GM18868 (cell line): ENCODE results near the gene CDK16.
A peak's percentile ranks its signal among the peaks of the same experiment; 100 is the strongest.

ENCODE experiments used
- ATAC-seq: cut with Tn5 transposase; IDR thresholded peaks from one replicate; pipeline ENCODE4 v1.9.1; 2021; ENCODE audit warnings: mild to moderate bottlenecking, moderate library complexity; ENCODE audit not compliant: unreplicated experiment

Gene CDK16

GRCh38 chrX:47218280-47218919 is at the start of gene CDK16:
CDK16 (plus strand) TSS chrX:47218681; CDS start chrX:47223558, 4,877 bp downstream.
- peak; percentile 40 for ATAC-seq

GRCh38 chrX:47169273-47169672 is 49.2 kb upstream of the CDK16 start:
- ATAC-seq, result no peak

- ATAC-seq, result no peak
These were observed 48.6 kb upstream of the CDK16 start for GRCh38 chrX:47169726-47170515.

- ATAC-seq, result no peak
These were observed 47.4 kb upstream of the CDK16 start for GRCh38 chrX:47170861-47171692.

GRCh38 chrX:47171996-47172395 is 46.5 kb upstream of the CDK16 start:
- no peak for ATAC-seq

- no peak for ATAC-seq
These were observed 45.9 kb upstream of the CDK16 start for GRCh38 chrX:47172549-47172948.

- no peak for ATAC-seq
These were observed 45.3 kb upstream of the CDK16 start for GRCh38 chrX:47172971-47173792.

GRCh38 chrX:47174376-47174775 is 44.1 kb upstream of the CDK16 start:
- ATAC-seq, result no peak

GRCh38 chrX:47174846-47175587 is 43.5 kb upstream of the CDK16 start:
- no peak for ATAC-seq

GRCh38 chrX:47175588-47175980 is 42.9 kb upstream of the CDK16 start:
- ATAC-seq, result no peak

- ATAC-seq, result no peak
These were observed 42.3 kb upstream of the CDK16 start for GRCh38 chrX:47176101-47176740.

- ATAC-seq, result no peak
These were observed 41.4 kb upstream of the CDK16 start for GRCh38 chrX:47177079-47177478.

- ATAC-seq, result no peak
These were observed 40.1 kb upstream of the CDK16 start for GRCh38 chrX:47178337-47178736.

GRCh38 chrX:47179221-47179927 is 39.1 kb upstream of the CDK16 start:
- no peak for ATAC-seq

GRCh38 chrX:47179928-47180255 is 38.6 kb upstream of the CDK16 start:
- ATAC-seq, result no peak

- ATAC-seq, result no peak
These were observed 38.1 kb upstream of the CDK16 start for GRCh38 chrX:47180346-47180745.

GRCh38 chrX:47181301-47181700 is 37.2 kb upstream of the CDK16 start:
- no peak for ATAC-seq

- no peak for ATAC-seq
These were observed 36.3 kb upstream of the CDK16 start for GRCh38 chrX:47182106-47182700.

- ATAC-seq, result no peak
These were observed 34.0 kb upstream of the CDK16 start for GRCh38 chrX:47184486-47184885.
